Mesothelial cell of epicardium (in vitro differentiated cells): ENCODE results near the gene AKR1C1. TPM values are rescaled to one million over a fixed set of nuclear protein-coding genes. Genes with fewer than 3 reads are reported as not detected.
"Not testable (repeated sequence)": the region's sequence is repeated elsewhere in the genome, so short reads cannot be mapped to it uniquely, and the experiment has no call there.

Experiments
- DNase-seq, 2 experiments: peaks; one replicate each; pipeline ENCODE4 v3.0.0; 2021; ENCODE audit warnings: low spot score in 2 of 2; ENCODE audit not compliant: unreplicated experiment in 2 of 2
- H3K27ac Mint-ChIP-seq: 2 replicates; pipeline ENCODE4 v1.8.0; 2021; ENCODE audit warnings: mixed read lengths
- H3K27me3 Mint-ChIP-seq: 2 replicates; pipeline ENCODE4 v1.8.0; 2021; ENCODE audit warnings: low read depth, mixed read lengths
- H3K36me3 Mint-ChIP-seq: 2 replicates; pipeline ENCODE4 v1.8.0; 2021; ENCODE audit warnings: mixed read lengths
- H3K4me1 Mint-ChIP-seq: 2 replicates; pipeline ENCODE4 v1.8.0; 2021; ENCODE audit warnings: mixed read lengths
- H3K4me3 Mint-ChIP-seq: 2 replicates; pipeline ENCODE4 v1.8.0; 2021; ENCODE audit warnings: mild to moderate bottlenecking, moderate library complexity, mixed read lengths
- H3K9me3 Mint-ChIP-seq: 2 replicates; pipeline ENCODE4 v1.8.0; 2021; ENCODE audit warnings: mixed read lengths
- total RNA-seq: library from RNA; stranded (reverse); gene quantifications from 3 replicates; pipeline ENCODE4 v1.2.1, GENCODE V29; 2021
- TF ChIP-seq, protein P1 (sequence below): fragments of 200-600 bp; sonication (generic); IDR thresholded peaks from one replicate; pipeline ENCODE4 v1.5.0; 2021; ENCODE audit warnings: antibody characterized with exemption; ENCODE audit not compliant: unreplicated experiment

The AKR1C1 gene
- total RNA-seq, 1 donor from 2014 or later, result 3.8 TPM

DNA sequence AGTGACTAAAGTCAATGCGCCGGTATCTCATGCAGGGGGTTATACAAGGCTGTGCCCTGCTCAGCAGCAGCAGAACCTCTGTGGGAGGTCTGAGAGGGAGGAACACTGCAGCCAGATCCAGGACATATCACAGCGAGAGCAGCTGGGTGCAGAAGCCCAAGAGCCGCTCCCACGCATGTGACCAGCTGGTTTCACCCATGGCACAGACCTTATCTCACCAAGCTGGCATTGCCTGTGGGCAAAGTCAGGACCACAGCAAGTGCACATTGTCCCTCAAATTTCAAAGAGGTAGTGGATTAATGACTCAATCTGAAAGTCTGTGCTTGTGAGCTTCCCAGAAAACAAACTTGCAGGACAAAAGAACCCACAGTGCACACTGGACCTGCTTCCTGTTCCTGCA, 31.6 kb upstream of the AKR1C1 start:
- no peaks in the 10 kb centered on the region for H3K4me1 Mint-ChIP-seq
- H3K9me3 Mint-ChIP-seq, result peaks cover 58% of the 10 kb centered on the region
- TF ChIP-seq, protein P1, sequence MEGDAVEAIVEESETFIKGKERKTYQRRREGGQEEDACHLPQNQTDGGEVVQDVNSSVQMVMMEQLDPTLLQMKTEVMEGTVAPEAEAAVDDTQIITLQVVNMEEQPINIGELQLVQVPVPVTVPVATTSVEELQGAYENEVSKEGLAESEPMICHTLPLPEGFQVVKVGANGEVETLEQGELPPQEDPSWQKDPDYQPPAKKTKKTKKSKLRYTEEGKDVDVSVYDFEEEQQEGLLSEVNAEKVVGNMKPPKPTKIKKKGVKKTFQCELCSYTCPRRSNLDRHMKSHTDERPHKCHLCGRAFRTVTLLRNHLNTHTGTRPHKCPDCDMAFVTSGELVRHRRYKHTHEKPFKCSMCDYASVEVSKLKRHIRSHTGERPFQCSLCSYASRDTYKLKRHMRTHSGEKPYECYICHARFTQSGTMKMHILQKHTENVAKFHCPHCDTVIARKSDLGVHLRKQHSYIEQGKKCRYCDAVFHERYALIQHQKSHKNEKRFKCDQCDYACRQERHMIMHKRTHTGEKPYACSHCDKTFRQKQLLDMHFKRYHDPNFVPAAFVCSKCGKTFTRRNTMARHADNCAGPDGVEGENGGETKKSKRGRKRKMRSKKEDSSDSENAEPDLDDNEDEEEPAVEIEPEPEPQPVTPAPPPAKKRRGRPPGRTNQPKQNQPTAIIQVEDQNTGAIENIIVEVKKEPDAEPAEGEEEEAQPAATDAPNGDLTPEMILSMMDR, result no peak
- peaks cover 5% of the 10 kb centered on the region for H3K36me3 Mint-ChIP-seq
- no peak for DNase-seq
- no peaks in the 10 kb centered on the region for H3K27me3 Mint-ChIP-seq
- no peak overlapping the region for H3K27ac Mint-ChIP-seq
- no peak overlapping the region for H3K4me3 Mint-ChIP-seq

DNA sequence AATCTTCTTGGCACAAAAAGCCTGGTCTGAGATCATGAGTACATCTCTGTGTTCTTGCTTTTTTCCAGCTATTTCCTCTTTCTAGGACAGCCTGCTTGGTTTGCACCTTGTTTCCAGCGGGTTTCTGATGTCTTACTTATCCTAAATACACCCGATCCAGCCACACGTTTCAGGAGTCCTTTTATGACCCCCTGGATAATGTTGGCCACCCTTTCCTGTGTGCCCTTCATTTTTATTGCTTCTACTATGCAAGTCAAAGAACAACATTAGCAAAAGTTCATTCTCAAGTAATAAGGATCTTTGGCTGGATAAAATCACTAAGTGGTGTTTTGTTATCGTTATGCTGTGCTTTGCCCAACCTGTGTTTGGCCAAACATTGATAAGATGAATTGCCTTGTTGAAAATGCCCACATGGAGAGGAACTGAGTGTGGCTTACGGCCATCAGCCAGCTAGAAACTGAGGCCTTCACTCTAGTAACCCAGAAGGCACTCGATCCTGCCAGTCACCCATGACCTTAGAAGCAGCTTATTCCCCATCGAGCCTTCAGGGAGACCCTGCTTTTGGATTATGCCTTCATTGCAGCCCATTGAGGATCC, 28.7 kb upstream of the AKR1C1 start:
- no peak overlapping the region for H3K27ac Mint-ChIP-seq
- DNase-seq, result no peak
- peaks cover 5% of the 10 kb centered on the region for H3K36me3 Mint-ChIP-seq
- H3K9me3 Mint-ChIP-seq, result peaks cover 42% of the 10 kb centered on the region
- no peaks in the 10 kb centered on the region for H3K4me1 Mint-ChIP-seq
- TF ChIP-seq, protein P1, result no peak
- no peak overlapping the region for H3K4me3 Mint-ChIP-seq
- no peaks in the 10 kb centered on the region for H3K27me3 Mint-ChIP-seq

DNA sequence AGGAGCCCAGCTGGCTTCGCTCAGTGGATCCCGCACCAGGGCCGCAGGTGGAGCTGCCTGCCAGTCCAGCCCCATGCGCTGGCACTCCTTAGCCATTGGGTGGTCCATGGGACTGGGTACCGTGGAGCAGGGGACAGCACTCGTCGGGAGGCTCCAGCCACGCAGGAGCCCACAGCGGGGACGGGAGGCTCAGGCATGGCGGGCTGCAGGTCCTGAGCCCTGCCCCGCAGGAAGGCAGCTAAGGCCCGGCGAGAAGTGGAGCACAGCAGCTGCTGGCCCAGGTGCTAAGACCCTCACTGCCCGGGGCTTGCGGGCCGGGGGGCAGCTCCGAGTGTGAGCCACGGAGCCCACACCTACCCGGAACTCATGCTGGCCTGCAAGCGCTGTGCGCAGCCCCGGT, 25.9 kb upstream of the AKR1C1 start:
- Mint-ChIP-seq H3K4me1 (no peaks in the 10 kb centered on the region), H3K27ac (no peak overlapping the region), H3K36me3 (no peaks in the 10 kb centered on the region), H3K4me3 (no peak overlapping the region), H3K27me3 (no peaks in the 10 kb centered on the region), H3K9me3 (peaks cover 25% of the 10 kb centered on the region)
- TF ChIP-seq, protein P1, result no peak
- no peak for DNase-seq

DNA sequence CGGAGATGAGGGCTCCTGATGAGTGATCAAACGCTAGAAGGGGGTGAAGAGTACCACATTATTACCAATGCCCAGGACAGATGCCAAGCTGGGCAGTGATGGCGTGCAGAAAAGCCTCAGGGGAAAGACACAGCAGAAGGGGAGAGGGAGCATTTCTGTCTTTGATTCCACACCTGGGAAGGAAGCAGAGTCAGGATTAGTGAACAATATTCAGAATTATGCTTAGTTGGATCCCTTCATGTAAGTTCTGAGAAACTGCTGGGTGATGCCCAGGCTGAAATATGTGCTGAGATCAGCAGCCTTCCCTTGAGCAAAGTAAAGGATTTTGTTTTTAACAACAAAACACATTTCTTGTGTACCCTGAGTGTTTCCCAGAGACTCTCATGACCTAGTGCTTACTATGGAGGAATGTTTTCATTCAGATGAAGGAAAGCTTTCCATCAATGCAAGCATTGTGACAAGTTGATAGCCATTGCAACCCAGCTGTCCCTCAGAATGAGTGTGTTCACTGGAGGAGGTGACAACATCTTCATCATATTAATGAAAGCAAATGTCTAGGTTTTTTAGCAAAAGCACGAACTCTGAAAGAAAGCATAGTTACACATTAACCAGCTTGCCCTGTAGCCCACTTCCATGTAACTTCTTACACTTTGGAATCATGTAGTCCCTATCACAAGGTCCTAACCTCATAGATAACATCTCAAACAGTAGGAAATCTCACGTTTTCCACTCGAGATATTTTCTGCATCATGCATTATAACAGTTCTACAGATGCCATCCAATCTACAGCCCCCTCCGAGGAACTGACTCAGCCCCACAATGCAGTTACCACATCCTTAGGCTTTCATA, 23.8 kb upstream of the AKR1C1 start:
- H3K27ac Mint-ChIP-seq, result no peak overlapping the region
- H3K27me3 Mint-ChIP-seq, result no peaks in the 10 kb centered on the region
- no peaks in the 10 kb centered on the region for H3K36me3 Mint-ChIP-seq
- peaks cover 26% of the 10 kb centered on the region for H3K9me3 Mint-ChIP-seq
- no peak for DNase-seq
- H3K4me3 Mint-ChIP-seq, result no peak overlapping the region
- TF ChIP-seq, protein P1, result no peak
- H3K4me1 Mint-ChIP-seq, result peaks cover 7% of the 10 kb centered on the region

DNA sequence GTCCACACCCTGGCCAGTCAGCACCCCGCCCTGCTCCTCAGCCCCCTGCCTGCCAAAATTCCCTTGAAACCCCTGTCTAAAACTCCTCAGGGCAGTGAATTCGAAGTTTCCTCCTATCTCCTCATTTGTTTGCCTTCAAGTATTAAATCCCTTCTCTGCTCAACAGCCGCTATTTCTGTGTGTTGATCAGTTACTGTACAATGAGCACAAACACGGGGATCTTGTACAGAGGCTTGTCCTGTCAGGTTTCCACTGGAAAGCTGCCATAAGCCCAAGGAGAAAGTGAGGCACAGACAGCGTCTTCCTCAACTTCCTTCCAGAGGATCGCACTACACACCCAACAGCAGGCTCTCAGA, 23.2 kb upstream of the AKR1C1 start:
- not testable (repeated sequence) for H3K4me3 Mint-ChIP-seq

DNA sequence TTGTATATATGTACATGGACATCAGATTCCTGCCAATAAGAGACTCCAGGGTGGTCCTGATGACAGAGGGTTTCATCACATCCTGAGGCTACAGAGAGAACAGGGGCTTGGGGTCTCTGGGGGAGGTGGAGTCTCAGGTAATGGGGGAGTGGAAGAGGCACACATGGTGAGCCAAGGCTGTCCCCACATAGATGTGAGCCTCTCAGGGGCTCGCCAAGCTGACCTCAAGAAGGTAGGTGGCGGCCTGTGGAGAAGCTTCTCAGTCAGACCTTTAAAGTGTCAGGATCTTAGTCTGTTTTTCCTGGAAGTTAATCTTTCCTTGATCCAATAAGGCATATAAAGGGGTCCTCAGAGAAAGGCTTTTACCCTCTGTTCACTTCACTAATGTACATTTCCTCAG, 22.3 kb upstream of the AKR1C1 start:
- H3K36me3 Mint-ChIP-seq, H3K4me1 Mint-ChIP-seq, H3K27me3 Mint-ChIP-seq, H3K27ac Mint-ChIP-seq, H3K4me3 Mint-ChIP-seq, DNase-seq: not testable (repeated sequence)
- peaks cover 17% of the 10 kb centered on the region for H3K9me3 Mint-ChIP-seq

More for the DNA sequence above, 23.2 kb upstream of the AKR1C1 start:
- H3K27ac Mint-ChIP-seq, H3K27me3 Mint-ChIP-seq, H3K36me3 Mint-ChIP-seq, H3K4me1 Mint-ChIP-seq, DNase-seq: not testable (repeated sequence)
- peaks cover 25% of the 10 kb centered on the region for H3K9me3 Mint-ChIP-seq
